ENCODE data around the gene C9orf153.

- no peak for TF ChIP-seq POLR2AphosphoS5 (IDR thresholded peaks at IDR 0.05)
- no peak for TF ChIP-seq CTCF (IDR thresholded peaks at IDR 0.05)
- TF ChIP-seq POLR2A (IDR thresholded peaks at IDR 0.05; ENCODE audit: low read depth) = no peak
- TF ChIP-seq EP300 (IDR thresholded peaks at IDR 0.05) = no peak
These were observed 52.3 kb downstream of the C9orf153 start for GRCh38 chr9:86207193-86207592.
